Stimulated activated CD4-positive, alpha-beta T cell treated with anti-CD3 and anti-CD28 coated beads, Interleukin-2, amount 100 ng/mL, for 48 hours (primary cell): ENCODE measurements around the gene ENO2.

Experiments used
- DNase-seq, 2 donors: peaks; one replicate each; pipeline ENCODE4 v3.0.0-alpha.2; 2020

ENO2 gene

GRCh38 chr12:6914947-6915788 lies 788 bp downstream of the ENO2 start:
- no peak for DNase-seq

GRCh38 chr12:6915789-6916285 lies 1.5 kb downstream of the ENO2 start:
- DNase-seq, result no peak

GRCh38 chr12:6916426-6917200 lies 2.2 kb downstream of the ENO2 start:
- no peak for DNase-seq

GRCh38 chr12:6917491-6918231 lies 3.3 kb downstream of the ENO2 start:
- no peak for DNase-seq

GRCh38 chr12:6919588-6919987 lies 5.2 kb downstream of the ENO2 start:
- no peak for DNase-seq

- DNase-seq, result no peak
Measured at GRCh38 chr12:6921539-6921938, 7.2 kb downstream of the ENO2 start.

- no peak for DNase-seq
Measured at GRCh38 chr12:6921996-6922946, 7.9 kb downstream of the ENO2 start.

GRCh38 chr12:6923003-6923732 lies 8.8 kb downstream of the ENO2 start:
- no peak for DNase-seq

GRCh38 chr12:6923851-6924250 lies 9.5 kb downstream of the ENO2 start:
- DNase-seq, result no peak

- no peak for DNase-seq
Measured at GRCh38 chr12:6925239-6925539, 10.8 kb downstream of the ENO2 start.

GRCh38 chr12:6925540-6926279 lies 11.3 kb downstream of the ENO2 start:
- DNase-seq, result no peak

GRCh38 chr12:6927379-6928021 lies 13.1 kb downstream of the ENO2 start, which contains the start of gene ATN1:
TSS of gene ATN1 (plus strand) at chr12:6927959. CDS start at chr12:6934002, 6,043 bp downstream.
- DNase-seq, result no peak

- no peak for DNase-seq
Measured at GRCh38 chr12:6928022-6928702, 13.8 kb downstream of the ENO2 start.

- DNase-seq, result no peak
Measured at GRCh38 chr12:6928703-6929407, 14.5 kb downstream of the ENO2 start.

GRCh38 chr12:6929466-6930452 lies 15.4 kb downstream of the ENO2 start:
- no peak for DNase-seq

GRCh38 chr12:6932766-6933165 lies 18.4 kb downstream of the ENO2 start:
- DNase-seq, result no peak

- DNase-seq, result no peak
Measured at GRCh38 chr12:6934110-6934509, 19.7 kb downstream of the ENO2 start.
